Hematopoietic multipotent progenitor cell (in vitro differentiated cells): ENCODE measurements around the gene EVL. TPM values are rescaled to one million over a fixed set of nuclear protein-coding genes. Genes with fewer than 3 reads are reported as not detected.

Experiments used
- DNase-seq, 3 donors: peaks; one replicate each; pipeline ENCODE4 v3.0.0-alpha.2; 2011 to 2015; ENCODE audit warnings: low read depth in 2 of 3, low spot score in 2 of 3
- total RNA-seq: library from RNA; depleted of rRNA; stranded (reverse); fragments of >200 nt; gene quantifications from one replicate; pipeline ENCODE4 v1.2.3, GENCODE V29; 2012

Gene EVL
- total RNA-seq, 1 donor: 102 TPM

DNA sequence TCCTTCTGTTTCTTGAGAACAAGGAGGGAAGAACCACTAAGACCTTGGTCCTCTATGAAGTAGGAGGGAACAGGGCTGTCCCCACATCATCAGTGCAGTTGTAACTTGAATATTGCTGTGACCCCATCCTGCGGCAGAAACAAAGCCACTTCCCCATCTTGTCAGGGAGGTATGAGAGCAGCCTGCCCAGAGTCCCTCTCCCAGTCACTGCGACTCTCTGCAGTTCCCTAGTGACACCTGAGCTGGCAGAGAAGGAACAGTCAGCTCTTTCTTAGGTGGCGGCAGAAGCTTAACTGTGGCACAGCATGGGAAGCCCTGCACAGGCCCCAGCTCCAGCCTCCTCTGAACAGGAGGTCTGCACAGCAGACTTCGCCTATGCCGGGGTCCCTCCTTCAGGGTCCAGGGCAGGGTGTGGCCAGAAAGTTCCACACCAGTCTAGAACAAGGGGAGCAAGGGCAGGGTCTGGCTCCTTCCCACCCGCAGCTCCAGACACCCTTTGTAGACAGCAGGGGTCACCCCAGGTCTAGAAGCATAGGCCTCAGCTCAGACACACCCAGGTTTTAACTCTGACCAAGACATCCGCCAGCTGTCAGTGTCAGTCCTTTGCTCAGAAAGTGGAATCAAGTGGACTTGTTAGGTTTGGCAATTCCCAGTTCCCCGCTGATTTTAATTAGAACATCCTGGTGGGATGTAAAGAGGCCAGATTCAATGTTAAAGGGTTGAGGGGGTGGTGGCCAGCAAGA is 57.4 kb downstream of the EVL start:
- DNase-seq: no peak

DNA sequence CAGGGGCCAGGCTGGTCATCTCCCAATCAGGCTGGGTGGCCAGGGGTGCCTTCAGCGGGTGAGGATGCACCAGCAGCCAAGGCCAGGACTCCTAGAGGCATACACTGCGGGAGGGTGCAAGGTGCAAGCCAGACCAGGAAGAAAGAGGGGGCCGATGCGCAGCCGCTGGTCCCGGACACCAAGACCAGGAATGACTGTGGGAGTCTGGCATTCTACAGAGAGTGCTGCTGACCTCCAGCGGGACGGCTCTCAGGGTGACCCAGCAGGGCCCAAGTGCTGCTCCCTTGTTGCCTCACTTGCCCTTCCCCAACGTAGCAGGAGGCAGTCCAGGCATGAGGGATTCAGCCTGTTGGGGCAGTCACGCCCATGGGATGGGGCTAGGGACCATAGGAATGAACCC is 58.4 kb downstream of the EVL start:
- DNase-seq: no peak

DNA sequence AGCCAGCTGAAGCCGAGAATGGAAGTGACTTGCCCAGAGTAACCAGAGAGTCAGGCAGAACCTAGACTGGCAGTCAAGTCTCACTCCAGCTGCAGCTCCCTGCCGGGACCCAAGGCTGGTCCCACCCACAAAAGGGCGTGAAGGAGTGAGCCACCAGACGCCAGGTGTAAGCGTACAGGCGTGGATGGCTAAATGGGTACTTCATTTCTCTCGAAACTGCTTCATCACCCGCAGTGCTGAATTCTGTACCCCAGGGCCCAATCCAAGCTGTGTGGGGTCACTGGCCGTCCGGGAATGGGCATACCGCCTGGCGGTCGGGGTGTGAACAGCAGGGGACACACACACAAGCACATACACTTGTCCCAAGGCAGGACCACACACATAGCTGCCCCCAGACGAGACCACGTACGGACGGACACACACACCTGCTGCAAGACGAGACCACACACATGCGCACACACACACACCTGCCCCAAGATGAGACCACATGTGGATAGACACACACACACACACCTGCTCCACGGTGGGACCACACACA is 59.4 kb downstream of the EVL start:
- DNase-seq: no peak

DNA sequence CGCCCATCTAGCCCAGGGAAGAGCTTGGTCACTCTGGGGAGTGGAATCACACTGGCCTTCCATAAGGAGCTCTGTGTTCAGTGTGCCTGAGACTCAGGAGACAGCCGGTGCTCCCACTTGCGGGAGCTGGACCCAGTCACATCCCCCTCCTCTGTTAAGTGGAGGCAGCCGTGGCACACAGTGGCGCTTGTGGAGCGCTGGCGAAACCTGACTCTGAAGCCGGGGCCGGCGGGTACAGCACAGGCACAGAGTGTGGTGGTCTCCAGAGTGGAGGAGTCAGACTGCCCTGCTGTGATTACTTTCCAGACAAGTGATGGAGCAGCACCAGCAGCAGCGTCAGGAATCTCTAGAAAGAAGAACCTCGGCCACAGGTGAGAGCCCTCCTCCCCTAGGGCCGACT is 61.2 kb downstream of the EVL start:
- DNase-seq: no peak

DNA sequence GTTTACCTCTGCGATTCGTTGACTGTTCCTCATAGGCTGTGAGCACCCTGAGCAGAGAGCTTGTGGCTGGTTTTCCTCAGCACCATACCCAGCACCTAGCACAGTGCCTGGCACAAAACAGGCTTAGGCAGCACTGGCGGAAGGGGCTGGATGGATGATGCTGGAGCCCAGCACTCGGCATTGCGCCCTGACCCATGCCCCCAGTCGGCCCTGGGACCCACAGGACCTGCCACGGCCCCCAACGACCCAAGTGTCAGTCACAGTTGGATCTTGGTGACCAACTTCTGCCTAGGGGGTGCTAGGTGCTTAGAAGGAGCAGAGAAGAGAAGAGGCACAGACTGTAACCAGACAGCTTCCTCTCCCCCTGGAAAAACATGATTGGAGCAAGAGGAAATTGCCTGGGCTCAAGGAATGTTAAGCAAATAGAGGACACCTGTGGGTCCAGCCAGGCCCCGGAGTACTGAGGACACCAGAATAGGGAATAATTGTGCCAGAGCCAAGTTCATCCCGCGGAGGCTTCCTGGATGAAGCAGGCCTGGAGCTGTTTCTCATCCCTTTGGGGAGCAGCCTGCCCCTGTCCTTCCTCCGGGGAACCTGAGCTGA is 62.7 kb downstream of the EVL start:
- no peak for DNase-seq

DNA sequence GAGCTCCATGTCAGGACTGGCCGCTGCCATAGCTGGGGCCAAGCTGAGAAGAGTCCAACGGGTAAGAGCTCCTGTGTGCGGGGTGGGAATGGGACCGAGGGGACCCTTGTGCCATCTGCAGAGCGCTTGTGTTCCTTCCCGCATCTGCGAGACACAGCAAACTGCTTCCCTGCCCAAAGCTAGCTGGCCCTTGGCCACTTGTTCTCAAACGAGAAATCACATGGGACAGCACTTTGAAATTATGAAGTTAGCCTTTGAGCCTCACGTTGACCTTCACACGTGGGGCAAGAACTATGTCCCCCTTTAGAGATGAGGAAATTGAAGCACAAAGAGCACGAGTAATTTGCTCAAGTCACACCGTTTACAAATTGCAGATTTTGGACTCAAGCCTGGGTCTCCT is 63.5 kb downstream of the EVL start:
- DNase-seq: no peak

DNA sequence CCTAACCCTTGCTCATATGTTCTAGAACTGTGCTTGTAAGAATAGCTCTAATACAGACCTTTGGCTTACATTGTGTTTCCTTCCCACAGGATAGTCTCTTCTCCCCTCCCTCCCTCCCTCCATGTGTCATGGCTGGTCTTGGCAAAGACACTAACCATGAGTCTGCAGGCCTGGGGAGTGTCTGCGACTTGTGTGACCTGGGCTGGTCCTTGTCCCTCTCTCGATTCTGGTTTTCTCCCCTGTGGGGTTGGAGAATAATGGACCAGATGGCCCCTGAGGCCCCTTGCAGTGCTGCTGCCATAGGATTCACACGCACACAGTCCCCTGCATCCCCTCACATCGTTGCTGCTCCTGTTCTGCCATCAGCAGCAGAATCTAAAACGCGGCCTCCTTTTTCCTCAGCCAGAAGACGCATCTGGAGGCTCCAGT is 64.0 kb downstream of the EVL start:
- DNase-seq: no peak

DNA sequence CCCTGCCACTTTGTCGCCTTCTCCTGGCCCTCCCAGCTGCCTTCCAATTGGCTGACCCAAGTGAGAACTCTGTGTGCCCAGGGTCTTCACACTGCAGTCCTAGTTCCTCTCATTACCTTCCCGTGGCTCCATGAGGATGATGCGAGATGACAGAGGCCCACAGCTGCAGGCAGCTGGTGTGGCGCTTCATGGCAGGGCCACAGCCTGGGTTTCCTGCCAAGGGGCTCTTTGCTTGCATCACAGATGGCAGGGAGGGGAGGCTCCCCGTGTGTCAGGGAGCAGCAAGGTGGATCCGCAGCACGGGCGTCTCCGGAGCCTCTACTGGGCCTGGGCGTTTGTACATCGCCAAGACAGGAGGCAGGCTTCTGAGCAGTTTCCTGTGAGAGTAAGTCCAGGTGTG is 65.3 kb downstream of the EVL start:
- DNase-seq: no peak

DNA sequence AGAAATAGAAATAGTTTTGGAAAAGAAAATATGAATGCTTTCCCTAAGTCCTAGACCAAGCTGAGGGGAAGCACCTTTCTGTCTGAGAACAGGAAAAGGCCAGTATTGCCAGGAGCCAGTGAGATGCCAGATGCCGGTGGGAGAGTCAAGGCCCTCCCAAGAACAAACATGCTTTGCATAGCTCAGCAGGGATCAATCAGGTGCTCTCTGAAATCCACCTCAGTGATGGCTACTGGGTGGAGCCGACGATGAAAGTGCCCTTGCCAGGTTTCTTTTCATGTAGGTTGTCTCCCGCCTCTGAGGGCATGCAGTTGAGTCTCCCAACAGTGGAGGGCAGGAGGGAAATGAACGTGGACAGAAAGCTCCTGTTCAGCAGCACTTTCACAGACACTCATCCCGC is 66.0 kb downstream of the EVL start:
- no peak for DNase-seq

DNA sequence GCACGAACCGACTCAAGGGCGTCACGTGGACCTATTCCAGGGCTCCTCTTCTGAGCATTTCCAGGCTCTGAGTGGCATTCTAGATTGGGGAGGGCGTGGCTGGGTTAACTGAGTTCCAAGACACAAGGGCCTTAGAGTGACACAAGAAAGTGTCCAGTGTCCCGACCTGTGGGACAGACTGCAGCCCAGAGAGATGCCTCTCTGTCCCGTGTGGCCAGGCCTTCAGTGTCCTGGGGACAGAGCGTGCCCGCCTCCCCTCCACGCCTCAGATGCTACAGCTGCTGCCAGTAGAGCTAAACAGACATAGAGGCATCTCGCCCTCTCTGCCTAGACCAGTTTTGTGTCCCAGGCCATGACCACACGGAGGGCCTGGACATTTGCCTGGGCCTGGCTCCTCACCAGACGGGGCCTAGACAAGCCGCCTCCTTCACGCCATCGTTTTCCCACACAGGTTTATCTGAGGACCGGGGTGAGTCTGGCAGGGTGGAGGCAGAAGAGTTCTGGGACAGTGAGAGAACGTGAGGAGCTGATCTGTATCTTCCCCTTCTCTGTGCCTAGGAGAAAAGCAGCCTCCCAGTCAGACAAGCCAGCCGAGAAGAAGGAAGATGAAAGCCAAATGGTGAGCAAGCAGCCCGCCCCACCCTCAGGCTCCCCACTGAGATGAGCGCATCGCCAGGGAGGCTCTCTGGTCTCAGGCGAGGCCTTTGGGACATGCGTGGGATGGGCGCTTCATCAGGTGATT is 67.1 kb downstream of the EVL start:
- DNase-seq: no peak

DNA sequence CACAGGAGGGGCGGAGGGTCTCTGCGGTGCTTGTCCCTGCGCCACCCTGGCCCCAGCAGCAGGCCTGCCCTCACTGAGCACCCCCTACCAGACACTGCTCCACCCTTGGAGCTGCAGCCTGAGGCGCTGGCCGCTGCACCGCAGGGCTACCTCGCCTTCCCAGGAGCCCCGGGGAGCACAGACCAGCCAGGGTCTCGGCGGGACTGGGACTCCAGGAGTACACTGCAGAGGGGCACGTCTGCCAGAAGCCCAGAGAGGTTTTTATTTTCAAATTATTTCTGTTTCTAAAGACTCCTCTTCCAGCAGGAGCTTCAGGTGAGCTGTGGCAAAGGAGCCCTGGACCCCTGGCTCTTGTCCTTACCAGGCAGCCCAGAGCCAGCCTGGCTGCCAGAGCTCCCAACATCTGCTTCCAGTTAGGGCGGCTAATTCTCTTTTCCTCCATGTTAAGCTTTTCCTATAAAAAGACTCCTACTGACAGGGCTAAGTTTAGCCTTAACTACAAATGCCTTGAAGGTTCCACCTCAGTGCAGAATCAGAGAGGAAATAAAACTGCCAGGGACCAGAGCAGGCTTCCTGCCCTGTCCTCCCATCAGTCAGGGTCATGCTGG is 67.8 kb downstream of the EVL start:
- DNase-seq: no peak

DNA sequence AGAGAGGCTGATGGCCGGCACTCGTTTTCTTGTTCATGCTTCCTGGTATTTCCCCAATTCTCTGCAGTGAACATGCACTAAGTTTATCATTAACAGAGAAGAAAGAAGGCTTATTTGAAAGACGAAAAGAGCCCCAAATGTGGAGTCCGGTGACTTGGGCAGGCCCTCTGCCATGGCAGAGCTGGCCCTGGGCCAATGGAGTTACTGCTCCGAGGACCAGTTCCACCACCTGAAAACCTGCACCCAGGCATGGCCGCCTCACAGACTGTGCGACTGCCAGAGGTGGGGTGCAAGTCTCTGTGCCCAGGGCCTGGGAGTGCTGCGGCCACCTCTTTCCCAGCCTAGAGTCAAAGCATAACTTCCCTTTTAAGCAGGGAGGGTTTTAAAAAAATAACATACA is 69.4 kb downstream of the EVL start:
- no peak for DNase-seq

DNA sequence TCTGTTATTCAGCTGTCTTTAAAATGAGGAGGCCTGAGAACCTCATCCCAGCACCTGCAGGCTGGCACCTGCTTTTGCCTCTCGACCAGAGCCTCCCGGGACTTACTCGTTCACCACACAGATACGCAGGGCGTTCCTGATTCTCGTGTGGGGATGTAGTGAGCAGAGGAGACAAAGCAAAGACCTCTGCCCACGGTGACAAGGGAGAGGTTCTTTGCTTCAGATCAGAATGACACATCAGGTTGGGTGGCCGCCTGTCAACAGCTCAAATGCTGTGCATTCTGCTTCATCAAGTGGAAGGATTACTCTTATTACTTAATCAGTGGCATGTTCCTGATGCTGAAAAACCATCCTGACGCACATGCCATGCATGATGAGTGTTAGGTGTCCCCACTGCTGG is 69.9 kb downstream of the EVL start:
- DNase-seq: no peak

DNA sequence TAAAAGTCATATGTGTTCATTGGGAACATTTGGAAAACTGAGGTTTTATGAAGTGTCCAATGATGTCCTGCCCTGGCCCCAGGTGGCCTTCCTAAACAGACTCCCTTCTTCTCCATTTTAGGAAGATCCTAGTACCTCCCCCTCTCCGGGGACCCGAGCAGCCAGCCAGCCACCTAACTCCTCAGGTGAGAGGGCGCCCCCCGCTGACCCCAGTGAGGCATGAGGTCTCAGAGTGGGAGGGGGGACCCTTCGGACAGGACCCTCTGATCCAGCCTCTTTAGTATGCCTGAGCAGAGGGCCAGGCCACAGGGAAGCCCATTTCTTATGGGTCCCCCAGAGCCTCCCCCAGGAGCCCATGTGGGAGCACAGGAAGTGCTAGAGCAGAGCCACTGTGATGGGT is 70.6 kb downstream of the EVL start:
- no peak for DNase-seq

DNA sequence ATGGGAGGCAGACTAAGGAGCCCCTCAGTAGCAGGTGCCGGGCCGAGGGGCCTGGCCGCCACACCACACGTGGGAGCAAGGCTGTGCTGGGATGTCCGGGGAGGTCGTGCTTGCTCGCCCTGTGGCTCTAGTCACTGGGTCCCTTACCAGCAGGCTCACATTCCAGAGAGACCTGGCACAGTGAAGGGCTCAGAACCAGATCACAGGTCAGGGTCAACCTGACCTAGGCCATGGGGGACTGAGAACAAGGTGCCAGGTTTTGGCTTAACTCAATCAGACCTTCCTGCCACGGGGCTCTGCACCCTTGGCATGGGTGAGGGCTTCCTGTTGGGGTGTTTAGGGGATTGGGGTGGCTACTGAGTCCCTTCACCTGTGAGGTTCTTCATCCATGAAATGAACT is 72.0 kb downstream of the EVL start:
- DNase-seq: no peak

DNA sequence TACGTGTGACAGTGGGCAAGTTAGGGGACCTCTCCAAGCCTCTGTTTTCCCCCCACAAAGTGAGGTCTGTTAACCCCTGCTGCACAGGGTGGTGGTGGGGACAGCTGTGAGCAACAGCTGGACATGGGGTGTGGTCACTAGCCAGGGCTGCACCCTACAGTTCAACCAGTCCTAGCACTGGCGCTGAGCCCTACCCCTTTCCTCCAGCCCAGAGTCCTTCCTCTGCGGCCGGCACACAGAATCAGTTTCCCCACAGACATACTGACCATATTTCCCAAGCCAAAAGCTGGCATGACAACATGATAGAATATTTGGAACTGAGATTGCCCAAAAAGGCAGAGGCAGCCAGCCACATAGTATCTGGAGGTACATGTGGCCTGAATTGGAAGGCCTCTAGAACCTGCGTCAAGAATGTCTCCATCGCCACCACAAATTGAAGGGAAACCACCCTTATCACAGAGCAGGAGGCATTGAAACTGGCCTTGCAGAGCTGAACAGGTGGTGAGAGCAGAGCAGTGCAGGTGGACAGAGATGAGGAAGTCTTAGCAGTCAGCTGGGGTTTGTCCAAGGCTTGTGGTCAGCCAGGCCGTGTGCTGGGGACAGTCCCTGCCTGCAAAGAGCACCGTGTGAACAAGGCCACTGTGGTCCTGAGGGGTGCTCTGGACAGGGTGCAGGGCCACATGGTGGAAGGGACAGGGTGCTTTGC is 73.0 kb downstream of the EVL start:
- DNase-seq: peak in 1 of 3 donors; percentile 22

DNA sequence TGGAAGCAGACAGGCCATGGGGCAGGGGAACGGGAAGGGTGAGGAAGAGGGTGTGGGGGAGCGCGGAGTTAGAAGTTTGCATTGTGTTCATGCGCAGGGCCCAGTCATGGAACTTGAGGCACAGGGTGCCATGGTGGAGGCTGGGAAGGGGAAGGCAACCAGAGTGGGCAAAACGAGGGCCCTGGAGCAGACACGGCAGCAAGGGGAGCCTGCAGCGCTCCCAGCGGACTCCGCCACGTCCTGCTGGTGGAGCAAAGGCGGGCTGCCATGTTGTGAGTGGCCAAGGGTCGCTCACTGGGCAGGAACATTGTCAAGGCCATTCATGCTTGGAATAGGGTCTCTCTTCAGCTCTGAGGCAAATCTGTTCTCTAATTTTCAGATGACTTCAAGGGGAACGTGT is 73.7 kb downstream of the EVL start:
- no peak for DNase-seq

DNA sequence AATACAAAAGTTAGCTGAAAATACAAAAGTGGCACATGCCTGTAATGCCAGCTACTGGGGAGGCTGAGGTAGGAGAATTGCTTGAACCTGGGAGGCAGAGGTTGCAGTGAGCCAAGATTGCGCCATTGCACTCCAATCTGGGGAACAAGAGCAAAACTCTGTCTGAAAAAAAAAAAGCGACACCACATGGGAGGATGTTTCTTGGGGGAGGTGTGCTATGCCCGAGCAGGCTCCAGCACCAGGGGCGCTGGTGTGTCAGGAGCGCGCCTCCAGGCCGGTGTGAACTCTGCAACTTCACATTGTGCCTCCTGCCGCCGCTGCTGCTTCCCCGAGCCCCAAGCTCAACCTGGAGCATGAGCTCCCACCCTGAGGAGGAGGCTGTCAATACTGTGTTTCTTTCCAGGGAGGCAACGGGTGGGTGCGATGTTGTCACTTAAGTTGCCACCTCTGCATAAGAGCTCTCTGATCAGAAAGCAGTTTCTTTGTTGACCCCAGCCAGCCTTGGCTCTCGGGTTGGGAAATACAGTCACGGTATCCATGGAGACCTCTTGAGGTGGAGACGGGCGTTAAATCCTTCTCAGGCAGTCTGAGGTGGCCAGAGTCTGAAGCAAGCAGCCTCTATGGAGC is 75.3 kb downstream of the EVL start:
- DNase-seq: peak in 2 of 3 donors; percentile 44 to 63

DNA sequence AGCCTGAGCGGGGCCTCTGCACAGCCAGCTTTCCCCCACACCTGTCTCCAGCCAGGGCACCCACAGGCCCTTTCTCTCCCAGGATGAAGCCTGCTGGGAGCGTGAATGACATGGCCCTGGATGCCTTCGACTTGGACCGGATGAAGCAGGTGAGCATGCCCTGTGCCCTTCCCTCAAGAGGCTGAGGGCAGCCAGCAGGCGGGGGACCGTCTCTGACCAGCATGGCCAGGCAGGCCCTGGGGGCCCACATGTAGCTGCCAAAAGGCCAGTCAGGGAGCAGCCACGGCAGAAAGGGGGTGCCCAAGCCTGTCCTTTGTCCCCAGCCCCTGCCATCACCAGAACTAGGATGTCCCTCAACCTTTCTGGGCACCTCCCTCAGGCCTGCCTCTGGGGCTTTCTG is 75.9 kb downstream of the EVL start:
- DNase-seq: no peak
